H1 (cell line): Measurements from ENCODE around the gene KCNMA1. TPM values are rescaled to one million over a fixed set of nuclear protein-coding genes. Genes with fewer than 3 reads are reported as not detected.

Source experiments
- CTCF ChIA-PET: fragments of 300-600 bp; sonication (Branson Sonifier 250); formaldehyde crosslinking; loops from one replicate; lab custom pipeline; 2021; ENCODE audit not compliant: partially characterized antibody; lab: Charles Lee
- POLR2A ChIA-PET: fragments of 300-600 bp; sonication (Branson Sonifier 250); formaldehyde crosslinking; loops from one replicate; lab custom pipeline; 2021; ENCODE audit warnings: inconsistent platforms; ENCODE audit not compliant: partially characterized antibody; lab: Charles Lee
- DNase-seq, 2 experiments: peaks; one replicate each; pipeline versions ENCODE4 v3.0.0 to v3.0.0-alpha.2; 2010 to 2022; ENCODE audit warnings: low spot score in 2 of 2, low read depth in 1 of 2, mixed read lengths in 1 of 2
- FAIRE-seq: peaks from 2 replicates; lab custom pipeline; 2011; peaks lifted over from hg19 to GRCh38; lab: Jason Lieb, UNC
- H2AFZ ChIP-seq: 2 replicates; pipeline ENCODE4 v1.8.1; 2012; ENCODE audit warnings: low read length, inconsistent platforms
- H2AK5ac ChIP-seq: 2 replicates; pipeline ENCODE4 v1.6.1; 2013; ENCODE audit warnings: low read depth, low read length
- H2BK120ac ChIP-seq: replicated peaks from 2 replicates; pipeline ENCODE3; 2013; ENCODE audit warnings: low read depth, low read length, inconsistent platforms
- H2BK12ac ChIP-seq: 2 replicates; pipeline ENCODE4 v1.6.1; 2013; ENCODE audit warnings: low read depth, low read length
- H2BK15ac ChIP-seq: 2 replicates; pipeline ENCODE4 v1.6.1; 2013; ENCODE audit warnings: low read length
- H2BK20ac ChIP-seq: 2 replicates; pipeline ENCODE4 v1.6.1; 2013; ENCODE audit warnings: low read length
- H2BK5ac ChIP-seq: 2 replicates; pipeline ENCODE4 v1.6.1; 2013; ENCODE audit warnings: low read depth, low read length
- H3K14ac ChIP-seq: 2 replicates; pipeline ENCODE4 v1.6.1; 2013; ENCODE audit warnings: inconsistent platforms; ENCODE audit not compliant: insufficient read length
- H3K18ac ChIP-seq: 2 replicates; pipeline ENCODE4 v1.6.1; 2013; ENCODE audit warnings: low read length; ENCODE audit errors: extremely low read depth
- H3K23ac ChIP-seq: 2 replicates; pipeline ENCODE4 v1.6.1; 2013; ENCODE audit warnings: inconsistent platforms; ENCODE audit not compliant: insufficient read length
- H3K23me2 ChIP-seq: 2 replicates; pipeline ENCODE4 v1.6.1; 2013; ENCODE audit warnings: low read depth, low read length
- H3K27ac ChIP-seq: 2 replicates; pipeline ENCODE4 v1.6.1; 2011; ENCODE audit warnings: low read depth, low read length, inconsistent platforms
- H3K27me3 ChIP-seq, 4 experiments: replicated peaks in 1 of 4; 1 replicate in 1 of 4; 2 replicates in 3 of 4; pipeline versions ENCODE4 v1.6.1 to v1.8.1; 2011 to 2013; ENCODE audit warnings: low read length in 3 of 4, mild to moderate bottlenecking in 3 of 4, inconsistent platforms in 2 of 4, mixed read lengths in 2 of 4, moderate library complexity in 1 of 4; ENCODE audit not compliant: control insufficient read depth in 3 of 4, insufficient read depth in 3 of 4; ENCODE audit errors: extremely low read depth in 1 of 4
- H3K36me3 ChIP-seq, 4 experiments: 2 replicates each; pipeline versions ENCODE4 v1.6.1 to v1.8.1; 2011 to 2013; ENCODE audit warnings: mild to moderate bottlenecking in 4 of 4, low read length in 3 of 4, moderate library complexity in 2 of 4, control low read depth in 1 of 4, inconsistent platforms in 1 of 4; ENCODE audit not compliant: insufficient read depth in 4 of 4, control insufficient read depth in 2 of 4
- H3K4ac ChIP-seq: replicated peaks from 2 replicates; pipeline ENCODE3; 2013; ENCODE audit warnings: low read length, low read depth, mixed read lengths, inconsistent platforms; ENCODE audit not compliant: insufficient read length
- H3K4me1 ChIP-seq, 4 experiments: replicated peaks in 1 of 4; 1 replicate in 1 of 4; 2 replicates in 3 of 4; pipeline versions ENCODE4 v1.6.1 to v1.8.1; 2011 to 2013; ENCODE audit warnings: low read length in 3 of 4, inconsistent platforms in 2 of 4, mixed read lengths in 1 of 4; ENCODE audit not compliant: insufficient read depth in 4 of 4, control insufficient read depth in 3 of 4
- H3K4me2 ChIP-seq, 2 experiments: 2 replicates each; pipeline versions ENCODE4 v1.6.1 to v1.8.1; 2011 to 2013; ENCODE audit warnings: low read depth in 2 of 2, low read length in 2 of 2, control low read depth in 1 of 2, inconsistent platforms in 1 of 2, mild to moderate bottlenecking in 1 of 2; ENCODE audit not compliant: insufficient read depth in 1 of 2
- H3K4me3 ChIP-seq, 4 experiments: fragments of 200-600, 300-600 bp in 1 of 4; sonication (generic), shearing (Covaris generic), sonication (Bioruptor Twin) in 1 of 4; 2 replicates each; pipeline versions ENCODE4 v1.5.1 to v1.8.1; 2011 to 2016; ENCODE audit warnings: low read length in 4 of 4, low read depth in 3 of 4, control low read depth in 2 of 4, inconsistent platforms in 2 of 4, mild to moderate bottlenecking in 2 of 4, mixed read lengths in 1 of 4, moderate library complexity in 1 of 4; ENCODE audit not compliant: insufficient read depth in 2 of 4; ENCODE audit errors: extremely low read depth in 1 of 4
- H3K56ac ChIP-seq: replicated peaks from 2 replicates; pipeline ENCODE3; 2013; ENCODE audit warnings: low read depth, mild to moderate bottlenecking, mixed read lengths, low read length, inconsistent platforms; ENCODE audit not compliant: insufficient read length
- H3K79me1 ChIP-seq: 2 replicates; pipeline ENCODE4 v1.6.1; 2013; ENCODE audit warnings: low read depth, low read length, control low read depth
- H3K79me2 ChIP-seq, 2 experiments: 2 replicates each; pipeline versions ENCODE4 v1.6.1 to v1.8.1; 2012 to 2013; ENCODE audit warnings: low read length in 2 of 2, mild to moderate bottlenecking in 2 of 2, inconsistent platforms in 1 of 2; ENCODE audit not compliant: insufficient read depth in 2 of 2, control insufficient read depth in 1 of 2
- H3K9ac ChIP-seq, 4 experiments: replicated peaks in 1 of 4; 1 replicate in 1 of 4; 2 replicates in 3 of 4; pipeline versions ENCODE4 v1.6.1 to v1.8.1; 2011 to 2013; ENCODE audit warnings: low read depth in 3 of 4, low read length in 3 of 4, control low read depth in 2 of 4, mild to moderate bottlenecking in 2 of 4, moderate library complexity in 2 of 4, inconsistent platforms in 1 of 4; ENCODE audit errors: extremely low read depth in 1 of 4
- H3K9me3 ChIP-seq, 2 experiments: 2 replicates each; pipeline versions ENCODE4 v1.6.1 to v1.8.1; 2012 to 2013; ENCODE audit warnings: mild to moderate bottlenecking in 2 of 2, moderate library complexity in 2 of 2, control low read depth in 1 of 2, inconsistent platforms in 1 of 2, low read depth in 1 of 2, low read length in 1 of 2, mixed read lengths in 1 of 2; ENCODE audit not compliant: insufficient read depth in 2 of 2
- H4K20me1 ChIP-seq, 2 experiments: replicated peaks in 1 of 2; 2 replicates each; pipeline versions ENCODE3 to v1.8.1; 2011 to 2013; ENCODE audit warnings: inconsistent platforms in 2 of 2, low read length in 2 of 2, mild to moderate bottlenecking in 1 of 2; ENCODE audit not compliant: insufficient read depth in 2 of 2, control insufficient read depth in 1 of 2
- H4K5ac ChIP-seq: 2 replicates; pipeline ENCODE4 v1.6.1; 2013; ENCODE audit warnings: low read length, low read depth, mixed read lengths, inconsistent platforms; ENCODE audit not compliant: insufficient read length
- H4K8ac ChIP-seq: 2 replicates; pipeline ENCODE4 v1.8.0; 2013; ENCODE audit warnings: mild to moderate bottlenecking, moderate library complexity, low read length, inconsistent platforms; ENCODE audit not compliant: insufficient read depth; ENCODE audit errors: extremely low read depth
- H4K91ac ChIP-seq: replicated peaks from 2 replicates; pipeline ENCODE3; 2013; ENCODE audit warnings: low read length, mixed read lengths, inconsistent platforms; ENCODE audit not compliant: insufficient read length
- POU5F1 ChIP-seq: IDR thresholded peaks from 2 replicates; pipeline ENCODE4 v1.6.1; 2011; ENCODE audit warnings: low read depth, mild to moderate bottlenecking, low read length, moderate library complexity
- WGBS, 2 experiments: shearing (Covaris generic) in 1 of 2; methylation state at CpG; one replicate each; pipeline versions ENCODE4 v1.1.6 to v1.1.7; 2013 to 2015; ENCODE audit warnings: low lambda C conversion rate in 2 of 2, mixed read lengths in 2 of 2, inconsistent platforms in 1 of 2, low coverage in 1 of 2, missing lambda C conversion rate in 1 of 2; ENCODE audit not compliant: insufficient replicate concordance in 2 of 2, insufficient coverage in 1 of 2, insufficient read length in 1 of 2; ENCODE audit errors: extremely low coverage in 1 of 2, missing lambda C conversion rate in 1 of 2; 5-methylcytosine and 5-hydroxymethylcytosine counted together
- polyA plus RNA-seq, 7 experiments: library from polyadenylated mRNA; depleted of rRNA in 3 of 7; stranded (reverse) in 5 of 7; unstranded in 2 of 7; fragments of >200 nt in 5 of 7; fragments of 200-250 nt in 2 of 7; gene quantifications; 1 replicate in 5 of 7; 2 replicates in 1 of 7; 4 replicates in 1 of 7; pipeline versions ENCODE4 v1.2.1 to v1.2.3, GENCODE V29; 2011 to 2013; ENCODE audit warnings: missing spikeins in 2 of 7, mixed read lengths in 2 of 7
- total RNA-seq: library from RNA; stranded (reverse); fragmentation: NEBNext Ultra II Directional; extraction: Animal tissue kit (Norgen Biotek cat#: 25700); gene quantifications from 2 replicates; pipeline ENCODE4 v1.2.1, GENCODE V29; 2021

The KCNMA1 gene
- total and polyA plus RNA-seq, 2 of the 8 experiments (the other 6 are each of a cell fraction or from before 2014, with no cell fraction given): 10.2 to 11.1 TPM

DNA sequence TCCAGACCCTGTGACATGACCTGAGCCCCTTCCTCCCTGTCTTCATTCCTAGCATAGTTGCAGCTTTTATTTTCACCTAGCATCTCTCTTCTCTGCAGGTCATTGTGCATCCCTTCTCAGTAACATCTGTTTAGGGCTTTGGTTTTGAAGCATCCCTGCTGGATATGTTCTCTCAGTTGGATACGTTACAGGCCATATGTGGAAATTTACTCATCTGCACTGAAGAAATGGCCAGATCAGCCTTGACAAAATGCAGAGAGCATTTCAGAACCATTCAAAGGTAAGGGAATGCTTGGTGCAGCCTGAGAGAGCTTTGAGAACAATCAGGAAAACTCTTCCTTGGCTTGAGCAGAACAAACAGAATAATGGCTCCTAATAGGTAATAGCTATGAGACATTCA is 647.0 kb downstream of the KCNMA1 start:
- Histone ChIP-seq H3K4me2 (no peak overlapping the region), H2AK5ac (no peak overlapping the region), H3K56ac (no peak overlapping the region), H3K9ac (no peak overlapping the region), H2BK15ac (no peak overlapping the region), H4K91ac (no peak overlapping the region), H3K4ac (no peak overlapping the region), H3K4me3 (no peak overlapping the region), H2AFZ (no peak overlapping the region), H2BK5ac (no peak overlapping the region), H3K79me2 (no peaks in the 10 kb centered on the region), H2BK120ac (no peak overlapping the region), H3K79me1 (no peaks in the 10 kb centered on the region), H3K9me3 (no peaks in the 10 kb centered on the region), H2BK20ac (no peak overlapping the region), H4K20me1 (no peaks in the 10 kb centered on the region), H2BK12ac (no peak overlapping the region), H3K14ac (no peak overlapping the region), H3K23ac (no peak overlapping the region), H4K5ac (no peak overlapping the region), H3K27ac (no peak overlapping the region), H3K27me3 (no peaks in the 10 kb centered on the region), H3K23me2 (no peaks in the 10 kb centered on the region), H4K8ac (no peak overlapping the region), H3K36me3 (no peaks in the 10 kb centered on the region), H3K4me1 (peaks cover 0 to 4% (median 0%) of the 10 kb centered on the region in 4 experiments; a peak in 1 of 7 replicates), H3K18ac (no peak overlapping the region)
- TF ChIP-seq POU5F1: no peak
- DNase-seq (no peak), FAIRE-seq (no peak)
- CTCF ChIA-PET: interaction anchor here (1.2 kb wide), 1 partner anchor 14 kb away, joined by 3 read pairs; no protein-coding TSS in a partner anchor
- 67% methylated on average over 1 of the region's 1 CpG; no CpG with 5 or more reads in 1 of the 2 experiments for WGBS, 2 experiments
- POLR2A ChIA-PET: interaction anchor here (1.6 kb wide), 1 partner anchor 12 kb away, joined by 4 read pairs; no protein-coding TSS in a partner anchor
